OCI-LY1 (cell line): ENCODE data around the gene RTP2.

Experiments
- H2AFZ ChIP-seq: fragments of 200-600 bp; sonication (generic), shearing (Covaris generic); 2 replicates; pipeline ENCODE4 v1.6.0; 2014; ENCODE audit warnings: antibody characterized with exemption, mild to moderate bottlenecking, low read length
- H3F3A ChIP-seq: fragments of 200-600 bp; sonication (generic), shearing (Covaris generic); 2 replicates; pipeline ENCODE4 v1.6.0; 2014; ENCODE audit warnings: mild to moderate bottlenecking, antibody characterized with exemption, low read length, moderate library complexity; ENCODE audit not compliant: insufficient read depth
- H3K27ac ChIP-seq: fragments of 200-600 bp; sonication (generic); 2 replicates; pipeline ENCODE4 v1.5.1; 2014; ENCODE audit warnings: low read length, mixed run types, mild to moderate bottlenecking, low read depth; ENCODE audit not compliant: poor library complexity, severe bottlenecking
- H3K27me3 ChIP-seq: fragments of 200-600 bp; sonication (generic); 2 replicates; pipeline ENCODE4 v1.6.0; 2014; ENCODE audit warnings: antibody characterized with exemption, mild to moderate bottlenecking, low read length, moderate library complexity; ENCODE audit not compliant: insufficient read depth
- H3K36me3 ChIP-seq: fragments of 200-600 bp; sonication (generic); 2 replicates; pipeline ENCODE4 v1.6.1; 2014; ENCODE audit warnings: mild to moderate bottlenecking, antibody characterized with exemption, low read length, moderate library complexity, mixed read lengths; ENCODE audit not compliant: insufficient read depth
- H3K4me1 ChIP-seq: fragments of 200-600 bp; sonication (generic); 2 replicates; pipeline ENCODE4 v1.5.1; 2014; ENCODE audit warnings: mild to moderate bottlenecking, low read length, moderate library complexity; ENCODE audit not compliant: insufficient read depth, severe bottlenecking
- H3K4me2 ChIP-seq: fragments of 200-600 bp; sonication (generic), shearing (Covaris generic); 2 replicates; pipeline ENCODE4 v1.6.1; 2014; ENCODE audit warnings: low read length
- H3K4me3 ChIP-seq: fragments of 200-600 bp; sonication (generic); 2 replicates; pipeline ENCODE4 v1.5.1; 2014; ENCODE audit warnings: low read length, low read depth, mild to moderate bottlenecking, mixed read lengths; ENCODE audit not compliant: poor library complexity, severe bottlenecking
- H3K79me2 ChIP-seq: fragments of 200-600 bp; shearing (Covaris generic); 2 replicates; pipeline ENCODE4 v1.6.1; 2016; ENCODE audit warnings: mixed run types, low read length, mixed read lengths; ENCODE audit not compliant: insufficient read depth
- H3K9ac ChIP-seq: fragments of 200-600 bp; sonication (generic), shearing (Covaris generic); 2 replicates; pipeline ENCODE4 v1.6.1; 2014; ENCODE audit warnings: mild to moderate bottlenecking, low read length, mixed read lengths
- H3K9me2 ChIP-seq: fragments of 200-600 bp; sonication (generic), shearing (Covaris generic); 2 replicates; pipeline ENCODE4 v1.6.1; 2014; ENCODE audit warnings: low read depth, mild to moderate bottlenecking, low read length, mixed read lengths
- H3K9me3 ChIP-seq: fragments of 200-600 bp; shearing (Covaris generic); 2 replicates; pipeline ENCODE4 v1.6.1; 2014; ENCODE audit warnings: low read length, mixed read lengths
- H4K20me1 ChIP-seq: fragments of 200-600 bp; sonication (generic), shearing (Covaris generic); 2 replicates; pipeline ENCODE4 v1.6.0; 2016; ENCODE audit warnings: mild to moderate bottlenecking, low read length; ENCODE audit not compliant: insufficient read depth
- EZH2 ChIP-seq: fragments of 200-600 bp; sonication (generic), shearing (Covaris generic); IDR thresholded peaks from 2 replicates; pipeline ENCODE4 v1.8.0; 2017; ENCODE audit warnings: borderline replicate concordance, mixed run types, mild to moderate bottlenecking, antibody characterized with exemption, low read length, moderate library complexity, mixed read lengths
- TF ChIP-seq, protein P1 (sequence below): fragments of 200-600 bp; sonication (generic), shearing (Covaris generic); IDR thresholded peaks from 2 replicates; pipeline ENCODE4 v1.5.1; 2017; ENCODE audit warnings: mild to moderate bottlenecking, antibody characterized with exemption, low read length, moderate library complexity, mixed read lengths

The RTP2 gene

DNA sequence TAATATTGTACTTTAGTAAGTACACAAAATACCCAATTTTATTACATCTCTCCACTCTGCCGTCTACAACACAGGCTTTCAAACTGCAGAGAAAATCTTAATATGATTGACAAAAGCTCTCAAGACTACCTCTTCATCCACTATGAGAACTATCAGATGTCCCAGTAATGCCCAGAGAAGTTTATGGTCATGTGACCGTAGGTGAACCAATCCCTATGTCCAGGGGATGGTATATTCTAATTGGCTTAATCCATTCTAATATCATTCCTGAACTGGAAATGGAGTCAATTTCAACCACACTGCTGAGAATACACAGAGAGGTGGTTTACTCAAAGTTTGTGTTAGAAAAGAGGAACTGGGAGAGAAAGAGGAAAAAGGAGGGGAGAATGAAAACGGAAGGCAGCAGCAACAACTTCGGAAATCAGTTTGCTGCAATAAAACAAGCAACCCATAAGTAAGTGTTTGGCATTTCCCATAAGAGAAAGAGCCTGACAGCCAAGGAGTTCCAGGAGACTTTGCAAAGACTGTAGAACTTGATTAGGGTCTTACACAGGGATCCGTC is 39.4 kb downstream of the RTP2 start:
- no peak overlapping the region for H2AFZ ChIP-seq

DNA sequence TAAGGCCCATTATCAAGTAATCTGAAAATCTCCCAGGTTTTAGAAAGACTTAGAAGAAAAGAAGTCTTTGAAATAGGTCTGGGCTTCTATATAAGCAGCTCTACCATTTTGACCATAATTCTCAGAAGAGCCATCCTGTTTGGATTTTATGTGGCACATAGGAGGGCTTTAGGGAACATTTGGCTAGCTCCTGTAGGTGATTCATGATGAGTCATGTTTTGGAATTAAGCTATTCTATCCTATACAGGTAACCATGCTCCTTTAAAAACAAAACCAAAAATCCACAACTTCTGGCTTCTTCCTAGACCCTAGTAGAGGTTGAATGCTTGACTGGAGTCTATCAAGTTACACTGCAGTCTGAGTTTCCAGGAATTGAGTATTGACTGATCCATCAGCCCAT is 41.1 kb downstream of the RTP2 start:
- Histone ChIP-seq H3F3A (no peaks in the 10 kb centered on the region), H3K4me3 (no peak overlapping the region), H3K27me3 (no peaks in the 10 kb centered on the region; the same call in 1 of the 2 replicates)

More for the DNA sequence above, 39.4 kb downstream of the RTP2 start:
- no peaks in the 10 kb centered on the region for H4K20me1 ChIP-seq
- H3K9me2 ChIP-seq, result no peaks in the 10 kb centered on the region
- TF ChIP-seq, protein P1, sequence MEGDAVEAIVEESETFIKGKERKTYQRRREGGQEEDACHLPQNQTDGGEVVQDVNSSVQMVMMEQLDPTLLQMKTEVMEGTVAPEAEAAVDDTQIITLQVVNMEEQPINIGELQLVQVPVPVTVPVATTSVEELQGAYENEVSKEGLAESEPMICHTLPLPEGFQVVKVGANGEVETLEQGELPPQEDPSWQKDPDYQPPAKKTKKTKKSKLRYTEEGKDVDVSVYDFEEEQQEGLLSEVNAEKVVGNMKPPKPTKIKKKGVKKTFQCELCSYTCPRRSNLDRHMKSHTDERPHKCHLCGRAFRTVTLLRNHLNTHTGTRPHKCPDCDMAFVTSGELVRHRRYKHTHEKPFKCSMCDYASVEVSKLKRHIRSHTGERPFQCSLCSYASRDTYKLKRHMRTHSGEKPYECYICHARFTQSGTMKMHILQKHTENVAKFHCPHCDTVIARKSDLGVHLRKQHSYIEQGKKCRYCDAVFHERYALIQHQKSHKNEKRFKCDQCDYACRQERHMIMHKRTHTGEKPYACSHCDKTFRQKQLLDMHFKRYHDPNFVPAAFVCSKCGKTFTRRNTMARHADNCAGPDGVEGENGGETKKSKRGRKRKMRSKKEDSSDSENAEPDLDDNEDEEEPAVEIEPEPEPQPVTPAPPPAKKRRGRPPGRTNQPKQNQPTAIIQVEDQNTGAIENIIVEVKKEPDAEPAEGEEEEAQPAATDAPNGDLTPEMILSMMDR, result no peak
- TF ChIP-seq EZH2, result no peak
- H3F3A ChIP-seq, result no peaks in the 10 kb centered on the region
- no peak overlapping the region for H3K4me3 ChIP-seq
- H3K9me3 ChIP-seq, result no peaks in the 10 kb centered on the region
- H3K79me2 ChIP-seq, result no peaks in the 10 kb centered on the region
- no peak overlapping the region for H3K9ac ChIP-seq
- no peaks in the 10 kb centered on the region for H3K4me1 ChIP-seq
- no peak overlapping the region for H3K27ac ChIP-seq
- no peaks in the 10 kb centered on the region for H3K36me3 ChIP-seq
- H3K27me3 ChIP-seq, result no peaks in the 10 kb centered on the region; the same call in 1 of the 2 replicates
- no peak overlapping the region for H3K4me2 ChIP-seq

DNA sequence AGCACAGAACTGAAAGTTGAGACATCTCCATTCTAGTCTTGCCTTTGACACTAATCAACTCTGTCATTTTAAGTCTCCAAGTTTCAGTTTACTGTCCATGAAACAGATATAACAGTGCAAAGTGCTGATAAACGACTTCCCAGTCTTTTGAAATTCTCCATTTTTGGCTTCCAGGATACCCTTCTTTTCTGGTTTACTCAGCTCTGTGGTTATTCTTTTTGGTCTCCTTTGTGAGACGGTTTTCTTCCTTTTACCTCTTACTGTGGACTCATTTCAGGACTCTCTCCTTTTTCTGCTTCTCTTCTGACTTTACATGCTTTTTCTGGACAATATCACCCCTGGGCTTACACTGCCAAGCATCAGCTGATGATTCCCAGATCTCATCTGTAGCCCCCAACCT is 51.1 kb downstream of the RTP2 start:
- Histone ChIP-seq H3K4me2 (no peak overlapping the region), H3K27me3 (no peaks in the 10 kb centered on the region; the same call in none of the 2 replicates), H3K27ac (no peak overlapping the region), H2AFZ (no peak overlapping the region), H3K9me2 (no peaks in the 10 kb centered on the region), H3K36me3 (no peaks in the 10 kb centered on the region), H3F3A (no peaks in the 10 kb centered on the region), H4K20me1 (no peaks in the 10 kb centered on the region), H3K9me3 (no peaks in the 10 kb centered on the region), H3K79me2 (no peaks in the 10 kb centered on the region), H3K9ac (no peak overlapping the region), H3K4me1 (no peaks in the 10 kb centered on the region), H3K4me3 (no peak overlapping the region)
- no peak for TF ChIP-seq EZH2
- TF ChIP-seq, protein P1, result no peak

More for the DNA sequence above, 41.1 kb downstream of the RTP2 start:
- no peak for TF ChIP-seq EZH2
- TF ChIP-seq, protein P1, result no peak
- Histone ChIP-seq H3K4me2 (no peak overlapping the region), H2AFZ (no peak overlapping the region), H3K9me3 (no peaks in the 10 kb centered on the region; the same call in 1 of the 2 replicates), H4K20me1 (no peaks in the 10 kb centered on the region), H3K36me3 (no peaks in the 10 kb centered on the region), H3K9me2 (no peaks in the 10 kb centered on the region), H3K9ac (no peak overlapping the region), H3K27ac (no peak overlapping the region), H3K4me1 (no peaks in the 10 kb centered on the region), H3K79me2 (no peaks in the 10 kb centered on the region)
